HG03280 (cell line): ENCODE data around the gene RSPH1.
"Not testable (repeated sequence)": the region's sequence is repeated elsewhere in the genome, so short reads cannot be mapped to it uniquely, and the experiment has no call there.

Source experiments
- ATAC-seq: cut with Tn5 transposase; IDR thresholded peaks from one replicate; pipeline ENCODE4 v1.9.1; 2021; ENCODE audit warnings: mild to moderate bottlenecking, moderate library complexity; ENCODE audit not compliant: unreplicated experiment

RSPH1 gene

DNA sequence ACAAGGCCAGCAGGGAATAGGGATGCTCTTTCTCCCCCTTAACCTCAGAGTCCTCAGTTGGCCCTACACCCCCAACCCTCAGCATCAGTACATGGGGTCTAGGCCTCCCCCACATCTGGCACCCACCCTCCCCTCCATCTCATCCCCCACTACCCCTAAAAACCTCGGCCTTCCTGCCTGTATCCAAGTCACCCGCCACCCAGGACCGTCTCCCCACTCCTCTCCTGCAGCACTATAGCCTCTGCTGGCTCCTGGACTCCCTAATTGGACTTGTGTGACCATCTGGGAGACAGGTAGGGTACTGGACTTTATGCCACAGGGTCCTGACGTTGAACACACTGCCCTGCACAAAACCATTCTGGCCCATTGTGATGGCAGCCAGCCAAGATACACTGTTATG lies 6.0 kb downstream of the RSPH1 start:
- ATAC-seq, result no peak

DNA sequence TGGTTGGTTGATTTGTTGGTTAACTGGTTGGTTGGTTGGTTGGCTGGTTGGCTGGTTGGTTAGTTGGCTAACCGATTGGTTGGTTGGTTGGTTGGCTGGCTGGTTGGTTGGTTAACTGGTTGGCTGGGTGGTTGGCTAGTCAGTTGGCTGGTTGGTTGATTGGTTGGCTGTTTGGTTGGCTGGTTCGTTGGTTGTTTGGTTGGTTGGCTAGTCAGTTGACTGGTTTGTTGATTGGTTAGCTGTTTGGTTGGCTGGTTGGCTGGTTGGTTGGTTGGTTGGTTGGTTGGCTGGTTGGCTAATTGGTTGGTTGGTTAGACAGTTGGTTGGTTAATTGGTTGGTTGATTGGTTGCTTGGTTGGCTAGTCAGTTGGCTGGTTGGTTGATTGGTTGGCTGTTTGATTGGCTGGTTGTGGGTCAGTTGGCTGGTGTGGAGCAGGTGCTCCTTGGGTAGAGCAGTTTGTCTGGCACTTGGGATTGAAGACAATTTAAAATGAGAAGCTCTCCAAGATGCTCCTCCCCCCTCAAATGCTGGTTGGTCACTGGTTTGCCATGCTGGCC lies 6.9 kb downstream of the RSPH1 start:
- no peak for ATAC-seq

DNA sequence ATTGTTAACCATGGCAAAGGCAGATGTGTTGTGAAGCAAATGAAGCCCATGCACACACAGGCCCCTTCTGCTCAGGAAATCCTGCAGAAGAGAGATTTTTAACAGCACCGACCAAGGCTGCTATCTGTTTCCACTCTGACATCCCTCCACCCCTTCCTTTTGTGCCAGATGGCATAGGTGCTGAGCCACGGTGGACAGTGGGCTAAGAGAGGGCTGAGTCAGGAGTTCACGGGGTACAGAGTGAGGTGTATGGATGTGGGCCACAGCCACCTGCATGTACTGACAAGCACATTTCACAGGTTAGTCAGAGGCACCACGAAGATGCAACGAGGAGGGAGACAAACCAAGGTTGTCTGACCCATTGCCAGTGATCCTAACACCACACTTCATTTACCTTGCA lies 9.5 kb downstream of the RSPH1 start:
- no peak for ATAC-seq

DNA sequence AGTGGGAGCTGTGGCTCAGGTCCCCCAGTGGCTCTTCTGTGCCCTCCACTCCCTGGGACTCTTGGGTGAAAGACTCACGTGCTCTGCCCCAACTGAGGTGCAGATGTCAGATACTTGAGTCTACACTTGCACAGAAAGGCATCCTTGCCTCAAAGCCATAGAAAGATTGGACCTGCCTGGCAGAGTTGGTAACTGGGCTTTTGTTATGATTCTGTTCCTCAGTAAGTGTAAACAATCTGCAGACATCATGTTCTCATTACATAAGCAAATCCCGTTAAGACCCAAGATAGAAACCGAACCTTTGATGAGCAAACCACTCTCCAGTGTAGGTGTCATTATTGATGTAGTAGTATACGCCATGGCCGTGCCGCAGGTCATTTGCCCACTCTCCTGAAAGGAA lies 10.0 kb downstream of the RSPH1 start:
- ATAC-seq, result no peak

DNA sequence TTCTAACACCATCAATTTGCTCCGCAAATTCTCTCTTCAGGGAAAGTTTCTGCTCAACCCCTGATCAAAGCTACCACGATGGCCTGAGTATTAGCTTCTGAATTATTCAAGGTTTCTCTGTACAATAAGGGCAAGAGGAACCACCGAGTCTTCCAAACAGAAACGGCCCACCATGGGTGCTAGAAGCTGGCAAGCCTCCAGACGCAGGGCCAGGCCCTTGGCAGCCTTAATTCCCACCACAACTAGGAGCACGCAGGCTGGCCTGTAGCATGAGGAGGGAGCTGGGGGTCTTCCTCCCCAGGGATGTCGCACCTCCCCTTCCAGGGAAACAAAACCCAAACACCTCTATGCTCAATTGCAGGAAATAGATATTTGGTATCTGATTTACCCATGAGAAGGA lies 11.1 kb downstream of the RSPH1 start:
- no peak for ATAC-seq

DNA sequence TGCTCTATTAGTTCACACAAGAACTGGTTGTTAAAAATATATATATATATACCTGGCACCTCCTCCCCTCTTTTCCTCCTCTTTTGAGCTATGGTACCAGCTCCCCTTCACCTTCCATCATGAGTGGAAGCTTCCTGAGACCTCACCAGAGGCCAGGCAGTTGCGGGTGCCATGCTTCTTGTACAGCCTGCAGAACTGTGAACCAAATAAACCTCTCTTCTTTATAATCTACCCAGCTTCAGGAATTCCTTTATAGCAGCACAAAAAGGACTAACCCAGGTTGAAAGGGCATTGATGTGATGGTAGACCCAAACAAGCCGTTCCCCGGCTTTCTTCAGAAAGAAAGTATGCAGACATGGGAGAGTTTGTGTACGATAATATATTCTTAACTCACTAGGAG lies 14.9 kb downstream of the RSPH1 start:
- no peak for ATAC-seq

DNA sequence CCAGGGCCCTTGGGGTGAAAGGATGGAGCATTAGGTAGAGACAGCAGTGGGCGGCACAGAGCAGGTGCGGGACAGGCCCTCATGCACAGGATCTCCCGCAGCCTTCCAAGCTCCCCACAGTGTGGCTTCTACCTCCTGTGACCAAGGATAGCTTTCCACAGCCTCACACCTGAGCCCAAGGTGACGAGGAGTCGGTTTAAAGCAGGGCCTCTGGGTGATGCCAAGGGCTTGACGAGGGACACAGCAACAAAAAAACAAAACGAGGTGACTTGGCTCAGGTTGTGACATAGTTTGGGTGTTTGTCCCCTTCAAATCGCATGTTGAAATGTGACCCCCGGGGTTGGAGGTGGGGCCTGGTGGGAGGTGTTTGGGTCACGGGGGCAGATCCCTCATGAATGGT lies 15.3 kb downstream of the RSPH1 start:
- no peak for ATAC-seq

DNA sequence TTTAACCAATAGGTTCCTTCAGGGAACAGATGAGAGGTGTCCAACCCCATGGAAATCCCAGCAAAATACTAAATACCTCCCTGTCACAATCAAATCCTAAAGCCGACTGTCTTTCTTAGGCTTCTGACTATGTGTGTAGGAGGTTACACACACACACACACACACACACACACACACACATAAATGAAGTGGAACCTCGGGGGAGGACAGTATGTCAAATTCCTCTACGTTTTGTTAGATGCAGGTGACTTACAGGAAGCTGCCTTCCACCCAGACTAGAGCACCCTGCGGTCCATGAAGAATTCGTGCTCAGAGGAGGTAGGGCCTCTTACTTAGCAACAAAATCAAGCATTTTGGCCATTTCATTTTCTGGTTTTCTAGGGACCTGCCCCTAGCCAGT lies 16.4 kb downstream of the RSPH1 start:
- ATAC-seq, result no peak

DNA sequence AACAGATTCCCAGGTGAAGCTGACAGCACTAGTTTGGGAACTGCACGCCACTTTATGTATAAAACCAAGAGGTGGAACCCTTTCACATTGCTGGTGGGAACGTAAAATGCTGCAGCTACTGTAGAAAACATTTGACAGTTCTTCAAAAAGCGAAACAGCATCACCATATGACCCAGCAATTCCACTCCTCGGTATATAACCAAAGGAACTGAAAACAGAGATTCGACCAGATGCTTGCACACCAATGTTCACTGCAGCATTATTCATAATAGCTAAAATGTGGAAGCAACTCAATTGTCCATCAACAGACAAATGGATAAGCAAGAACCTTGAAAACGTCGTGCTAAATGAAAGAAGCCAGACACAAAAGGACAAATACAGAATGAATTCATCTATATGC lies 17.5 kb downstream of the RSPH1 start:
- peak; percentile 50 for ATAC-seq

DNA sequence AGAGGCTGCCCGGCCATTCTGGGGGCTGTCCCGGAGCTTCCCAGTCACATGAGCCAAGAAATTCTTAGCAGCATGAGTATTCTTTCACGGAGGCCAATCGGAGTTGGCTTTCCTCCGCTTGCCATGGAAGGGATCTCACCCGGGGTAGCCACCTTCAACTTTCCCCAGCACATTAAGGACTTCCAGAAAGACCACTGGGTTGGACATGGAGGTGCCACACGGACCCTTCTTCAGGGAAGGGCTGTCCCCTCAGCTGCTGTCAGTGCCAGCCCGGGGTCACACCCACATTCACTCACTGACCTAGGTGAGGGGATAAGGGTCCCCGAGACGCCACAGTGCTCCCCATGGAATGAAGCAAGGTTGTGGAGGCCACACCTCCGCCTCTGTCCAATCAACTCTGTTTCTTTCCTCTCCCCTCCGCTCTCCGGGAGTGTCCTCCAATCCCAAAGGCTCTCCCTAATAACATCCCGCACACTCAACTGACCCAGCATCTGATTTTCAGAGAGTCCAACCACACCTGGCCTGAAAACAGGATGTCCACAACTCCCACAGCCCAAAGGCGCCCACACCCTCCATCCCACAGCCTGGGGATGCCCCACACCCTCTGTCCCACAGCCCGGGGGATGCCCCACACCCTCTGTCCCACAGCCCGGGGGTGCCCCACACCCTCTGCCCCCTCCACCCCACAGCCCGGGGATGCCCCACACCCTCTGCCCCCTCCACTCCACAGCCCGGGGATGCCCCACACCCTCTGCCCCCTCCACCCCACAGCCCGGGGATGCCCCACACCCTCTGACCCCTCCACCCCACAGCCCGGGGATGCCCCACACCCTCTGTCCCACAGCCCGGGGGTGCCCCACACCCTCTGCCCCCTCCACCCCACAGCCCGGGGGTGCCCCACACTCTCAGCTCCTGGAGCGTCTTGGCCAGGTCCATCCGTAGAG lies 19.4 kb downstream of the RSPH1 start:
- ATAC-seq, result no peak

DNA sequence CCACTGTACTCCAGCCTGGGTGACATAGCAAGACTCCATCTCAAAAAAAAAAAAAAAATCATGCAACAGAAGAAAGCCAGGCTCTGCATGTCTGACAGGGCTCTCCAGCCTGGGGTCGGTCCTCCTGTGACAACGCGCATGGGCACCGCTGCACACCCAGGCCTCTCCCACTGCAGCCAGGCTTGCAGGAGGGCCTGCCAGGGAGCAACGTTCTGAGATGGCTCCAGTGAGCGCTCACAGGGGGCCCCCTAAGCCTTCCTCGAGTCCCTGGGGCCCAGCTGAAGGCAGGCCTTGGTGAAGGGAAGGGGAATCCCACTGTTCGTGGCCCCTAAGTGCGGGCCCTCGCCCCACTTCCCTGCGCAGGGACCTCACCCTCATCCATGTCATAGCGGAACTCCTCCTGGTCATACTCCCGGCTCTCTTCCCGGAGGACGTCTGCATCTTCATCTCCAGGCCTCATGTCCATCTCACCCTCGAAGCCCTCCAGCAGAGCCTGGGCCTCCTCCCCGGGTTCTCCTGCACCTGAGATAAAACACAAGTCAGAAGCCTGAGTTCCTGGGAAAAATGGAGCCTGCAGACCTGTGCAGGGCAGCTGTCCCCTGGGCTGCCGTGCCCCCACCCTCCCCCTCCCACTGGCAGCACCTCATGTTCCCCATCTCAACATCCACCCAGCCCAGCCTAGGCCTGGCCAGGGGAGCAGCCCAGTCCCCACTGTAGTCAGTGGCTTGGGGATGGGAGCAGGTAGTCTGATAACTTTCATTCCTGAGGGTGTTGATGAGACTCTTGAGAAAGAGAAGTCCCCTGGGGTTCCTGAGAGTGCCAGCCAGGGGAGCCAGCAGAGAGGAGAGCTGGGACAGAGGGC lies 20.3 kb downstream of the RSPH1 start:
- no peak for ATAC-seq

DNA sequence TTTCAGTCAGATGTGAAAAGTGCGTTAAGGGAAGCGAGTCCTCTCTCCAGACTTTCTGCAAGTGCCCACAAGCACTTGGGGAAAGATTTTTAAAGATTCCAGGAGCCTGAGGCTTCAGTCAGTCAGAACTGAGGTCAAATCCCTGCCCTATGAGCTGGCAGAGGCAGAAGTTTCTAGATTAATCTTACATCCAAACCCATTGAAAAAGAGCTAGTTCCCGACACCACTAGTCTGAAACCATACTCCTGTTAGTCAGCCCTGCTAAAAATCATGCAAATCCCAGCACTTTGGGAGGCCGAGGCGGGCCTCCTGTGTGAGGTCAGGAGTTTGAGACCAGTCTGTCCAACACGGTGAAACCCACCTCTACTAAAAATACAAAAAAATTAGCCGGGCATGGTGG lies 21.0 kb downstream of the RSPH1 start:
- ATAC-seq, result peak; percentile 12

DNA sequence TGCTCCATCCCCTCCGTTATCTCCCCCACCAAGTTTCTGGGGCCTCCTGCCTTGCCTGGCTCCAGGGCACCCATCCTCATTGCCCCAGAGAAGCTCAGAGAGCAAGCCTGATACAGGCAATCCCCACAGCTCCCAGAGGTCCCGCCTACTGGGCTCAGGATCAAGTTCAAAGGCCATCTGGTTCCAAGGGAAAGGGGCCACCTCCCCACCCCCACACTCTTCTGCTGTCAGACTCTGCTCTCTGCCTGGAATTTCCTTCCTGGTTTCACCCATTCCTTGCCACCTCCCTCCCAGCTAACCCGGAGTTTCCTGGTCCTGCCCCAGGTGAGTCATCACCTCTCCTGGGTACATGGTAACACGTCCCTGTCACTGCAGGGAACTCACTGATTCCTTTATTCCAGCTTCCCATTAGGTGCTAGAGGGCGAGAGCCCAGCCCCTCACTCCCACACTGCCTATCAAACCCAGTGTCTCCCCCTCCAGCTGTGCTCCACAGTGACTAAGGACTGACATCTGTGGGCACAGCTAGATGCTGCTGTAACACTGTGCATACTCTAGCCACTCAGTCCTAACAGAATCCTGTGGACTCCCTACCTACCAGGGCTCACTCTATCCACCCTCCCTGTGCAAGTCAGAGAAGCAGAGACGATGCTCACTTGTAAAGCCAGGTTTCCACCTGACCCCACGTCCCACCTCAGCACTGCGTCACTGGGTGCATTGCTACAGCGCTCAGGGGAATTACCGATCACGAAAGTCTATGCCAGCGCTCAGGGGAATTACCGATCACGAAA lies 21.8 kb downstream of the RSPH1 start:
- ATAC-seq, result peak; percentile 64

DNA sequence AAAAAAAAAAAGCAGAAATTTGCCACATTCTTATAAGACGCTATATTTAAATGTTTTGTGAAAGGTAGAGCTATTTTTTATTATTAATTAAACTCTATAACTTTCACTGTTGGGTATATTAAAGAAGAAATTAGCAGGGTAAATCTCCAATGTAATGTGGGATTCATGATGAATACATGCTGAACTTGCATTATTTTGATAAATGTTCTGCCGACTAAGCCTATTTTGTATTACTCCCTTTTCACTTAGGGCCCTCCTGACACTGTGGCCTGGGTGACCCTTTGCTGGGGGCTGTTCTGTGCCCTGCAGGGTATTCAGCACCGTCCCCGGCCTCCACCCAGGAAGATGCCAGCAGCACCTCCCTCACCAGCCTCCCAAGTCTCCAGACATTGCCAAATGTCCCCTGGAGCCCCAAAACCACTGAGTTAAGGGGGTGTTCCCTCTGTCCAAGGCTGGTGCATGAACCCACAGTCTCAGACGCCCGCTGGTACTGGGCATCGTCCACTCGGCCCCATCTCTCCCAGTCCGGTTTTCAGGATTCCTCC lies 22.5 kb downstream of the RSPH1 start:
- no peak for ATAC-seq

DNA sequence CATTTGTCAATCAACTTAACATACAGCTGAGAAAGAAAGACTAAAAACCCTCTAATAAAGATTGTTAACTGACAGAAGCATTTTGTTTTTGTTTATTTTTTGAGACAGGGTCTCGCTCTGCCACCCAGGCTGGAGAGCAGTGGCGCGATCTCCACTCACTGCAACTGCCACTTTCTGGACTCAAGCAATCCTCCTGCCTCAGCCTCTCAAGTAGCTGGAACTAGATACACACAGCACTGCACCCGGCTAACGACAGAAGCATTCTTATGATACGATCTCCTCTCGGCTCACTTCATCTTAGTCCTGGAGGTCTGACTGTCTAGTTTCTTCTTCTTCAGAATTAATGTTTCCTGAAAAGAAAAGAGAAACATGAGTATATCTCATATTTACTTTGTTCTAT lies 23.5 kb downstream of the RSPH1 start:
- no peak for ATAC-seq

DNA sequence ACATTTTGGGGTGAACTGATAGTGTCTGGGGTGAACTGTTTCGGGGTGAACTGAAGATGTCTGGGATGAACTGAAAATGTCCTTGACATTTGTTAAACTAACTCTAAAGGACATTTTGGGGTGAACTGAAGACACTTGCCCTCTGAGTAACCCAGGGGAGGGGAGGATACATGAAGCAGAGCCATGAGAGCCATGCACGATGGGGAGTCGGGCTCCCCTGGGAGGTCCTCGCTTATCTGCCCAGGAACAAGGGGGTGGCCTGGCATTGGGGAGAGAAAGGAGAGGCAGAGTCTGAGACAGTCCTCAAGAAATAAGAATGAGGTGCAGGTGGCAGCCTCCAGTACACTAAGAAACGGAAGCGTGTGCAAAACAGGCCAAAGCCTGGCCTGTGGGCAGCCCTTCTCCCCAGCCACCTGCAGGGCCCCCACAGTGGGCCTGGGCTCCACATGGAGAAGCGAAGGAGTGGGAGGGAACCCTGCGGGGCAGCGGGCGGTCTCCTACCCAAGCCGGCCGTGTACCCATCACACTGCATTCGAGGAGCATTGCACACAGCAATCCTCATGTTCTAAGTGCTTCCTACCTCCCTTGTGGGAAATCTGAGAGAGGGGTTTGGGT lies 24.2 kb downstream of the RSPH1 start:
- ATAC-seq, result no peak

DNA sequence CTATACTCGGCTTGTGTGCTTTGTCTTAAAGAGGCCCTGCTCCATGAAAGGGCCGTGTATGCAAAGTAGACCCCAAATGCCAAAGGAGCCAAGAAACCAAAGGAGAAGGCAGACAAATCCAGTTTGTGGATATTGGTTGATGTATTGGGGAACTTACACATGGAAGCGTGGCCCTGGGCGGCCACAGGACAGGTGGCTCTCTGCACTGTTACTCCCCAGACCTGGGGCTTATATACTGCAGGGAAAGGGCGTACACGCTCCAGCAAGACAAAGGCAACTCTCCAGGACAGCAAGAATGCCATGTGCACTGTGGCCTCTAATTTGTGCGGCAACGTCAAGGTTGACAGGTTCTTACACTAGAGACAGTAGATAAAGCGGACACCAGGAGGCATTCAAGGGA lies 24.8 kb downstream of the RSPH1 start:
- ATAC-seq, result no peak

DNA sequence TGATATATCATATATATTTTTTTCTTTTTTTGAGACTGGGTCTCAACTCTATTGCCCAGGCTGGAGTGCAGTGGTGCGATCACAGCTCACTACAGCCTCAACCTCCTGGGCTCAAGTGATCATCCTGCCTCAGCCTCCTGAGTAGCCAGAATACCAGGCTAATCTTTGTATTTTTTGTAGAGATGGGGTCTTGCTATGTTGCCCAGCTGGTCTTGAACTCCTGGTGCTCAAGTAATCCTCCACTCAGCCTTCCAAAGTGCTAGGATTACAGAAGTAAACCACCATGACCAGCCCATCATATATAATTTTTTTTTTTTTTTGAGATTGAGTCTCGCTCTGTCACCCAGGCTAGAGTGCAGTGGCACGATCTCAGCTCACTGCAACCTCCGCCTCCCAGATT lies 26.3 kb downstream of the RSPH1 start:
- not testable (repeated sequence) for ATAC-seq

DNA sequence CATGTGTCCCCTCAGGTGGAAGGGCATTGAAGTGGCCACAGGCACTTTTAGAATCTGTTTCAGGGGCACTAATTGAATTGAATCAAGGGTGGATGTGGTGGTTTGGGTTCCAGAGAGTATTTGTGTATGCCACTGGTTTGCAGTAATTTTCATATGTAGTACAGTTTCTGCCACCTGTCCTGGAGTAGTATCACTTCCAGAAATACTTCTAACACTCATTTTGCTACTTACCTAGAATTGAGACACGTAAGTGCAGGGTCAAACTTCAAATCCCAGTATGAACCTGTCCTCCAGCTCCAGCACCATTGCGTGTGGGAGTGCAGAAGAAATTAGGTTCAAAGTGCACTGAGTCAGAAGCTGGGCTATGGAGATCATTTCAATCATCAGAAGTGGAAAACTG lies 26.8 kb downstream of the RSPH1 start:
- no peak for ATAC-seq

DNA sequence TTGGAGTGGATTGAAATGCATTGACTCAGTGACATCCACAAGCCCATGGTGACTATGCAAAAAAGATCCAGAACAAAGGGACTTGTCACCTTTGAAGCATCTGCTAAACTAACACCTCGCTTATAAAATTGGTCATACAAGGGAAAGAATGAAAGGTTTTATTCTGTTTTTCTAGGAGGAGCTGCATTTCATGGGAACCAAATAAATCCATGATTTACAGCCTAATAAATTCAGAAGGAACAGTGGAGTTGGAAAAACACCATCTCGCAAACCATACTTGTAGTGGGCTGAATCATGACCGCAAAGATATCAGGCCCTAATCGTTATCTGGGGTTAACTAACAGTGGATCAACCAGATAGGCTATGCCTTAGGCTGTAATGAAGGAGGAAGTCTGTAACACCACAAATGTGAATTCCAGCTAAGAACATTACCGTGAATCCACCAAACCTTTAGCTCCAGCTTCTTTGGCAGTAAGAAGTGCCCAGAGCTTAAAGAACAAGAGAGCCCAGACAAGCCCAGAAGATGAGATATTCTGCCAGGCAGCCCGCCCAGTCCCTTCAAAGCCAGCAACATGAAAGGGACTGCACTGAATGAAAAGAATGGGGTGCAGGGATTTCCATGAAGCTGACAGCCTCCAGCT lies 27.4 kb downstream of the RSPH1 start:
- ATAC-seq, result no peak
